HL-60 (cell line): ENCODE measurements around the gene FIS1.

Source experiments
- DNase-seq, 2 experiments: peaks; one replicate each; pipeline ENCODE4 v3.0.0-alpha.2; 2010 to 2020; ENCODE audit warnings: low read depth in 1 of 2, low spot score in 1 of 2
- H3K27ac ChIP-seq: fragments of 250-450 bp; sonication (Bioruptor Pico); replicated peaks from 2 replicates; pipeline ENCODE4 v1.5.1; 2020; ENCODE audit warnings: mild to moderate bottlenecking, moderate library complexity
- H3K27me3 ChIP-seq: fragments of 250-450 bp; sonication (Bioruptor Pico); 2 replicates; pipeline ENCODE4 v1.5.1; 2021; ENCODE audit warnings: mild to moderate bottlenecking, moderate library complexity; ENCODE audit not compliant: insufficient read depth, poor library complexity, severe bottlenecking
- H3K4me3 ChIP-seq: replicated peaks from 2 replicates; pipeline ENCODE4 v1.5.1; 2011; ENCODE audit warnings: mild to moderate bottlenecking, control low read depth, low read length; ENCODE audit not compliant: insufficient read depth
- CTCF ChIP-seq: IDR thresholded peaks from one replicate; pipeline ENCODE4 v1.5.1; 2011; ENCODE audit warnings: low read length, control low read depth, inconsistent platforms; ENCODE audit not compliant: insufficient read depth
- GABPA ChIP-seq: IDR thresholded peaks from 2 replicates; pipeline ENCODE4 v1.6.1; 2012; ENCODE audit warnings: low read depth
- POLR2AphosphoS5 ChIP-seq: IDR thresholded peaks from 2 replicates; pipeline ENCODE4 v1.6.1; 2012; ENCODE audit warnings: low read depth
- REST ChIP-seq: IDR thresholded peaks from 2 replicates; pipeline ENCODE4 v1.6.1; 2012; ENCODE audit warnings: low read depth; ENCODE audit not compliant: insufficient replicate concordance
- SPI1 ChIP-seq: IDR thresholded peaks from 2 replicates; pipeline ENCODE4 v1.6.1; 2012; ENCODE audit warnings: low read depth, mild to moderate bottlenecking, borderline replicate concordance

FIS1 gene

GRCh38 chr7:101278461-101279292, 33.8 kb upstream of the FIS1 start:
- Histone ChIP-seq H3K27ac (no peak overlapping the region), H3K4me3 (no peak overlapping the region), H3K27me3 (no peaks in the 10 kb centered on the region)
- DNase-seq = no peak
- TF ChIP-seq GABPA (no peak), REST (no peak)

GRCh38 chr7:101277155-101277554, 32.3 kb upstream of the FIS1 start:
- Histone ChIP-seq H3K27me3 (no peaks in the 10 kb centered on the region), H3K27ac (no peak overlapping the region), H3K4me3 (no peak overlapping the region)
- TF ChIP-seq REST (no peak), CTCF (no peak), POLR2AphosphoS5 (no peak), GABPA (no peak), SPI1 (no peak)
- DNase-seq = no peak

GRCh38 chr7:101273206-101273605, 28.3 kb upstream of the FIS1 start:
- no peak for TF ChIP-seq CTCF
- TF ChIP-seq REST = no peak
- no peak for TF ChIP-seq SPI1
- no peak for TF ChIP-seq POLR2AphosphoS5
- TF ChIP-seq GABPA = no peak
- Histone ChIP-seq H3K27ac (no peak overlapping the region), H3K27me3 (no peaks in the 10 kb centered on the region), H3K4me3 (no peak overlapping the region)
- no peak for DNase-seq
